NCI-H146 treated with DMSO at 0.1 percent for 48 hours (cell line): Measurements from ENCODE around the gene PLCXD1.

Experiments
- DNase-seq: peaks from one replicate; lab custom pipeline; 2025; ENCODE audit not compliant: unreplicated experiment; lab: John Stamatoyannopoulos, UW

Gene PLCXD1

DNA sequence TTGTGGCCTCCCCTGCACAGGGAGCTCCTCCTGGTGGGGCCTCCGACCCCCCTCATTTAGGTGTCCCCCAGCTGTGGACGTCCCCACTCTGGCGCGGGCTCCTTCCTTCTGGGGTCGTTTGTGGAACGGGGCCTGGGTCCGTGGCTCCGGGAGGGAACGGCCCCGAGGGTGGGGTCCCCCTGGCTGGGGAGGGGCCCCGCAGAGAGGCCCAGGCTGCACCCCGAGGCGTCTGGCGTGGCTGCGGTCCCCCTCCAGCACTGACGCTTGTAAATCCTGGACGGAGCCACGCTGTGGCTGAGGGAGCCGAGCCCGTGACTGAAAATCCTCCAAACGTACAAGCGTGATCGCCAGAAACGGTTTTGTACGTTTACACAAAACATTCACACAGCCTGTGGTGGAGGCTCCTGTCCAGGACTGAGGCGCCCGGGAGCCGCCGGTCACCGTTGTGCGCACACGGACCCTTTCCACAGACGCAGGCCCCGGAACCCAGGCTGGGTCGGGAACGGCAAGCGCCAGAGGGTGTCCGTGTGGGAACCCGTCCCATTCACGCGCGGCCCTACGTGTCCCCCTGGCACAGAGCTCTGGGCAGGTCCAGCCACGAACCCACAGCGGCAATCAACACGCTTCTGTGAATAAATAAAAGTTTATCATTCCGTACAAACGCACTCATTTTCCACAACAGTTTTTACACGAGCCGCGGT, 52.6 kb downstream of the PLCXD1 start:
- no peak for DNase-seq

DNA sequence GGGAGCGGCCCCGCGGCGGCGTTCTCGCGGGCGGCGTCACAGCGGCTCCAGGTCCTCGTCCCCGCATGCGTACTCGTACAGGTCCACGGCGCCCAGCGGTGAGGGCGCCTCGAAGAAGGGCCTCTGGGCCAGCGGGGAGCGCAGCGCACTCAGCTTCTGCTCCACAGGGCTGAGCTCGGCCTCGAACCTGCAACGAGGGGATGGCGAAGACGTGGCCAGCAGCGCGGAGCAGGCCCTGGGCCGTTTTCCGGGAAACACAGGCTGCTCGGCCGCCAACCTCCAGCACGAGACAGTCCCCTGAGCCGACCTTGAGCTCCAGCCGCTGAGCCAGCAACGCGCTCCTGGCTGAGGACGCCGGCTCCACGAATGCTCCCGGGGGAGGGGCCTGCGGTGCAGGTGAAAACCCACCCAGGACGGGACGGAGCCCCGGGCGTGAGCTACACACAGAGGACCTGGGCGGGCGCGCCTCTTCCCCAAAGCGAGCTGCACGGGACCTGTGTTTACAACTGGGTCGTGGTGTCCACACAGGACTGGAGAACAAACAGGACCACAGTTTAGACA, 53.2 kb downstream of the PLCXD1 start:
- no peak for DNase-seq

DNA sequence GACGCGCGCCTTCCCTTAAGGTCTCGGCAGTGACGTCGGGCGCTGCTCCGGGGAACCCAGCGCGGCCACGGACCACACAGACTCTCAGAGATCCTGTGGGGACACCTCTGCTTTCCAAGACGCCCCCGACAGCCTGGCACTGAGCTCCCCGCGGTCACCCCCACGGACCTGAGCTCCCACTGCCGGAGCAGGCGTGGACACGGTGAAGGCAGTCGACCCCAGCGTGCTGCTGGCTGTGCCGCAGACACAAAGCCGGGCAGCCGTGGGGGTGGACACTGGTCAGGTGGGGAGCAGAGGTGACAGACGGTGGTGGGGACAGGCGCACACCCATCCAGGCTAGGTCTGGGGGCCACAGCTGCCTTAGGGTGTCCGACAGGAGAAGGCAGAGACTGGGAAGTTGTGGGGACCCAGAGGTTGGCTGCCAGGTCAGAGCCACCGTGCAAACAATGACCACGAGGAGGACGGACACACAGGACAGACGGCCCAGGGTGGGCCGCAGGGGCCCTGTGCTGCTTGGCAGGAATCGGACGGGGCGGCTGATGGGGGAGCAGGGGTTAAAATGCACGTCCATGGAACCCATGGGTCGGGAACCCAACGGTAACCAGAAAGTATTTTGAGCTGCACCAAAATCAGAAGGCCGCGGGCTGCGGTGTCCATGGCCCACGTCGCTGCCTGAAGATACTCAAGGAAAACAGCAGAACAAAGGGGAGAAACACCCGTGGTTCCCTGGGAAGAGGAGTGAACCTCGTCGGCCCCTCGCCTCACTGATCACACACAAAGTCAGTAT, 54.0 kb downstream of the PLCXD1 start:
- no peak for DNase-seq

DNA sequence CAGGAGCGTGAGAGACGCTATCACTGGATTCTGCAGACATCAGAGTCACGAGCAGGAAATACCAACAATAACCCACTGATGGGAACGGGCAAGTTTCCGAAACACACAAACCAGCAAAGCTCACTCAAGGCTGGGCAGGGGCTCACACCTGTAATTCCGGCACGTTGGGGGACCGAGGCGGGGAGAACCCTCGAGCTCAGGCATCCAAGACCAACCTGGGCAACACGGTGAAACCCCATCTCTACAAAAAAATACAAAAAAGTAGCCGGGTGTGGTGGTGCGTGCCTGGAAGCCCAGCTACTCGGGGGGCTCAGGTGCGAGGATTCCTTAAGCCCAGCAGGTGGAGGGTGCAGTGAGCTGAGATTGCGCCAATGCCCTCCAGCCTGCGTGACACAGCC, 54.6 kb downstream of the PLCXD1 start:
- DNase-seq = no peak

DNA sequence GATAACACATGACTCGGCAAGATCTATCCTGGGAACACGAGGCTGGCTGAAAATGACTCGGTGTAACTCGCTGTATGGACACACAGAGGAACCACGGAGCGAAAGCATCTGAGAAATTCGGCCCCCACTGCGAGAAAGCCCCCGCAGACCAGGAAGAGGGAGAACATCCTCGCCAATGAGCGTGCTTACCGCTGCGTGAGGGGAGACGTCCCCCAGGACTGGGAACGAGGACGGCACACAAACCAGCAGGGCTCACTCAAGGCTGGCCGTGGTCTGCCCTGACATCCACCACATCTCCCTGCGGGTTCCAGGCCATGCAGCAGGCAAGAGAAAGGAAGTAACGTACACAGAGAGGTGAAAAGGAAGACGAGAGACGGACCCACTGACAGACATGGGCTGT, 55.0 kb downstream of the PLCXD1 start:
- no peak for DNase-seq

DNA sequence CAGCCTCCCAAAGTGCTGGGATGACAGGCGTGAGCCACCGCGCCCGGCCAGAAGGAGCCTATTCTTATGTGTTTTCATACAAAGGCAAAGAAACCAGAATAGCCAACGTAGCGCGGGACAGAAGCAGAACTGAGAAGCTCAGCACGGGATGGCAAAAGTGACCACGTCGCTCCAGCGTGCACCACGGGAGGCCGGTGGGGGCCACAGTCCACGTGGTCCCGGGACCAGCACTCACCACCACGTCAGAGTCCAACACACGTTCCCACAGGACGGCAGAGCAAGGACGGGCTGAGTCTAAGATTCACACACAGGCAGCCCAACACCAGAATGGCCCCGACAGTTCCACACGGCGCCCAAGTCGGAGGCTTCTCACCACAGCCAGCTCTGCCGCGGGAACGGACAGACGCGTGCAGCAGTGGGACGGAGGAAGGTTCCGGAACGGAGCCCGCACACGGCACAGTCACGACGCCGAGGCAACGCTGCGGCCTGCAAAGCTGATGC, 56.2 kb downstream of the PLCXD1 start:
- DNase-seq = no peak

DNA sequence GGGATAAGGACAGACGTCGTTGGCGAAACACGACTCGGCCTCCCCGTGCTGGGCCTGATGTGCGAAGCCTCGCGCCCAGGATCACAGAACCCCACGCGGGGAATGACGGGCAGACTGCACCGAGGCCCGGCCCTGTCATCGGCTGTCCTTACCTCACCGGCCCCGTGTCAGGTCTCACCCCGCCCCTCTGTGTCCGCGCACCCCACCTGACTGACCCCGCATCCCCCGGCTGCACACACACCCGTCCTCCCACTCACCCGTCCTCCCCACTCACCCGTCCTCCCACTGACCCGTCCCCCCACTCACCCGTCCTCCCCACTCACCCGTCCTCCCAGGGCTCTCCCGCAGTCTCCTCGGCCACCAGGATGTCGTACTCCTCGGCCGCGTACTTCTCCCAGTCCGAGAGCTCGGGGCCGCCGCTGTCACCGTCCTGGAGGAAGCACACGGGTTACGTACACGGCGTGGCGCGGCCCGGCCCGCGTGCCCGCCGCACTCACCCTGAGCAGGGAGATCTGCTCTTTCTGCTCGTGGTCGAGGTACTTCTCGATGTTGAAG, 57.2 kb downstream of the PLCXD1 start:
- DNase-seq = no peak

DNA sequence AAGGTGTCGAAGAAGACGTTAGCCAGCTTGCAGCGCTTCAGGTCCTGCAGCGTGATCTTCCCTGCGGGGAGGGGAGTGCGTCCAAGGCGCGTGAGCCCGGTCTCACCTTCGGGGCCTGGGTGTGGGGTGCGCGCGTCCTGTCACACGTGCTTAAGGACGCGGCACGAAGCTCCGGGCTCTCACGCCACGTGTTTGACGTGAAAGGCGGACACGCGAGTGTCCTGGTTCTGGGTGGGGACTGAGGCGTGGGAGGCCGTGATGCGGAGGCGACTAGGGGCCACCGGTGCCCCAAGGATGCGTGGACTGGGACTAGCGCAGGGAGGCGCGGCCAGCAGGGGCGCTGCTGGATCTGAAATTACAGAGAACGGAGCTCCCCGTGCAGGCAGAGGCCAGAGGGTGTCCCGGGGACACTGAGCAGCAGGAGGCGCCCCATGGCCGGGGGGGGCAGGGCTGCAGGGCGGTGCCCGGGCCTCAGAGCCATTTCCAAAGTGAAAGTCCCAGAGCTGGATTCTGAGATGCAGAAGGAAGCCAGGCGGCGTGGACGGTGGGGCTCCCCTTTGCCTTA, 57.7 kb downstream of the PLCXD1 start:
- DNase-seq = no peak

DNA sequence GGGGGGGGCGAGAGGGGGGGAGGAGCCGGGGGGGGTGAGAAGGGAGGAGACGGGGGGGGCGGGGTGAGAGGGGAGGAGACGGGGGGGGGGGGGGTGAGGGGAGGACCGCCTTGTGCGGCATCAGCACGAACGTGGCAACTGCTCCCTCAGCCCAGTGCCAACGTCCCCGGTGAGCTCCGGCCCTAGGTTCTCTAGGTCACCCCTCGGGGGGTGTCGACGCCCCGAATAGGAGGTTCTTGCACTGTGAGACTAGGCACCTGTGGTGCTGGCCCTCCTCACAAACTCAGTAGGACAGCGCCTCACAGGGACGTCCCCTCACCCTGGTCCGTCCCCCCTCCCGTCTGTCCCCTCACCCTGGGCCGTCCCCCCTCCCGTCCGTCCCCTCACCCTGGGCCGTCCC, 58.9 kb downstream of the PLCXD1 start:
- no peak for DNase-seq

DNA sequence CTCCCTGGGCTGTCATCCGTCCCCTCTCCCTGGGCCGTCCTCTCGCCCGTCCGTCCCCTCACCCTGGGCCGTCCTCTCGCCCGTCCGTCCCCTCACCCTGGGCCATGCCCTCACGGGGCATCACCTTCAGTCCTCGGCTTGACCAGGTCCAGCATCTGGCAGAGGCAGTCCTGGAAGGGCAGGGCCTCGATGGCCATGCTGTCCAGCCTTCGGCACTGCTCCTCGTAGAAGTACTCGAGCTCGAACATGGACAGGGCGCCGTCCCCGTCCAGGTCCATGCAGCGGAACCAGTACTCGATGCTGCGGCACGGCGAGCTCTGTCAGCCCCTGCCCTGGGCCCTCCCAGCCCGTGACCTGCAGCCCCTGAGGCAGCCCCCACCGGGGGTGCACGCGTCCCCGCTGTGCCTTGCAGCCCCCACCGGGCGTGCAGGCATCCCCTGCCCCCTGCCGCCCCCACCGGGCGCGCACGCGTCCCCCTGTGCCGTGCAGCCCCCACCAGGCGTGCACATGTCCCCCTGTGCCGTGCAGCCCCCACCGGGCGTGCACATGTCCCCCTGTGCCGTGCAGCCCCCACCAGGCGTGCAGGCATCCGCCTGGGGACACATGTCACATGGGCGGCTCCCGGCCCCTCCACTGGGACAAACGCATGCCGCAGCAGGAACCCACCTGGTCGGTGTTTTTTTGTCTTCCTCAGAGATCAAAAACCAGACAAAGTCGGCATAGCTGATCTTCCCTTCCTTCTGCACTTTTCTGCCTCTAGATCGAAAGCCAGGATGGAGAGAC, 59.7 kb downstream of the PLCXD1 start:
- no peak for DNase-seq

DNA sequence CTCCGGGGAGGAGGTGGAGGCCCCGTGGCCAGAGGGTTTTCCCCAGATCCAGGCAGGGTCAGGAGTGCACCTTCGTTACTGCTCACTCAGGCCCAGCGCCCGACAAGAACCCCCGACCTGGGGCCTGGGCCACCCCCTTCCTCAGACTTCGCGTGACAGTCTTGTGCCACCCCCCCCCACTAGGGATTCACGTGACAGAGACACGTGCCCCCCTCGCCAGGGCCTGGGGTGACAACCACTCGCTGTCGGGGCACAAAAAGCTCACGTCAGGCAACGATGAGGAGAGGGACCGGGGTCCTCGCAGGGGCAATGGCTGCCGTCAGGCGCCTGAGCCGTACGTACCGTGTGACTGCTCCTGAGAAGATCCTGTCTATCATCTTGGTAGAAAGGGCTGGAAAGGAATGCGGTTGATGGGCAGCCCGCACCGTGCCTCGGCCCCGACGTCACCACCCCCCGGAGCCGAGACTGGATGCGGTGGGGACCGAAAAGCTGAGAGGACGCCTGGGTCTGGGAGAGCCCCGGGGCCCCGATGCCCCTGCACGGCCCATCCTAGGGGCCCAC, 60.4 kb downstream of the PLCXD1 start:
- no peak for DNase-seq

DNA sequence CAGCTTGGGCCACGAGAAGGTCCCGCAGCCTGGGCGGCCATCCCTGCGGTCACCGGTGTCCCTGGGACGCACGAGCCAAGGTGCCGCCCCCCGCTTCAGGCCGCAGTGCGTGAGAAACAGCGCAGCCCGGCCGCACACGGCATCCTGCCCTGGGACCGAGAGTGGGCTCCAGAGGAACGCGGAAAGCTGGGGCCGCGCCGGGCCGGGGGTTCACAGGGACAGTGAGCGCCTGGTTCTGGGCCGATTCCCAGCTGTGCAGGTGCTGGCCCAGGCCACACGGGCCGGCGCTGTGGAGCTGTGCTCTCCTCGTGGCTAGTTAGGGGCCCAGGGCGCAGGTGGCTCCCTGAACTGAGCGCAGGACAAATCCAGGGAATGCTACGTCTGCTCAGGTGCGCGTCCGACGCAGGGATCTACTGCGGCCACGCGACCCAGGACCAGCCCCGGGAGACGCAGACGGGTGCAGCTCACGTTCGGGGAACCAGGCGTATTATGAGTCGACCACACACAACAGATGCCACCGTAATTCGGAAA, 63.3 kb downstream of the PLCXD1 start:
- DNase-seq = no peak

DNA sequence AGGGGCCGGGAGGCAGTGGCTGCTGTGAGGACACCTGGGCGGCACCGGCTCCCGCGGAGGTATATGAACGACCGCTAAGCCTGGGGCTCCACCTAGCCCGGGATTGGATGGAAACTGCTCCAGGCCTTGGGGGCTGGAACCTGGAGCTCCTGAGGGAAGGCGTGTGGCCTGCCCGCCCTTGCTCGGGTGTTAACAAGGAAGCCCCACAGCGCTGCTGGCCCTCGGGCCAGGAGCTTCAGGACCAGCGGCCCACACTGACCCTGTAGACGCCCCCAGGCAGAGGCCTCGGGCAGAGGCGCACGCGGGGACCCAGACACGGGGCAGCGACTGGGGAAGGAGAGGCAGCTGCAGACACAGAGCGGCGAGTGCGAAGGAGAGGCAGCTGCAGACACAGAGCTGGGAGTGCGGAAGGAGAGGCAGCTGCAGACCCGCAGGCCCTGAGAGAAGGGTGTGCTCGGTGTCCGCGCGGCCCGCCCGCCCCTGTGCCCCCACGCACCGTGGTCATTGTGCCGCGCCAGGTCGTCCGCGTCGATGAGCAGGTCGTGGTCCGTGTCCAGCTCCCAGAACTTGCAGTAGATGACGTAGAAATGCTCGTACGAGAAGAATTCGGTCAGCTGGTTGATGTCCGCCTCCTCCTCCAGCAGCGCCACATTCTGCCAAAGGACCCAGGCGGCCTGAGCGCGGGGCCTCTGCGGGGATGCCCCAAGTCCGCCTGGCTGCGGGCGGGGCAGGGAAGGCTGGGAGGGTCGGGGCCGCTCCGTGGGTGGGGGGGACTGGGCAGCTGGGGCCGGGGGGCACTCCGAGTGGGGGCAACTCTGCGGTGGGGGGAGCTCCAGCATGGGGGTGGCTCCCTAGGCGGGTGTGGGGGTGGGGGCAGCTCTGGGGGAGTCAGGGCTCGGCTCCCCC, 64.1 kb downstream of the PLCXD1 start:
- no peak for DNase-seq

DNA sequence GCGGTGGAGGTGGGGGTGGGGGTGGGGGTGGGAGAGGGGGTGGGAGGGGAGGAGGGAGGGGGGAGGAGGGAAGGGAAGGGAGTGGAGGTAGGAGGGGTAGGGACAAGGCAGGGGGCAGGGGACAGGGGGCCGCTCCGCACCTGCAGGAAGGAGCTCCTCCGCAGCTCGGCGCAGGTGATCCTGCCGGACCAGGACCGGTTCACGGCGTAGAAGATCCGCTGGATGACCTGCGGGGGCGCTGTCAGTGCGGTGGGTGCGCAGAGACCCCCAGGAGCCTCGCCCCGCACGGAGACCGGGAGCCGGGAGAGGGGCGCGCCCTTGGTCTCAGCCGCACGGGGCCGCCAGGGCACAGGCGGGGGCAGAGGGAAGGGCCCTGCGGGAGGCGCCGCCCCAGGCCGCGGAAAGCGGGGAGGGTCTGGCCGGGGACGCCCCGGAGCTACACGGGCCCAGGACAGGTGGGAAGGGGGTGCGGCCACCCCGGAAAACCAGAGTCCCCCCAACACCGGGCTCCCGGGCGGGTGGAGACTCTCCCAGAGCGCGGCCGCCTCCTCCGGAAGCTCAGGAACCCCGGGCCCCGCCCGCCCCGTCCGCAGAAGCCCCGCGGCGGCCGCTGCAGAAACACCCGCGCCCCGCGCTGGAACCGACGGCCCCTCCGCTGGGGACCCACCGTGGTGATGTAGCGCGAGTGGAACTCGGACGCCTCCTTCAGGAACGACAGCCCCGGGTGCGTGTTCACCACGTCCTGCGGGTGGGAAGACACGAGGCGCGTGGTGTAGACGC, 65.0 kb downstream of the PLCXD1 start:
- no peak for DNase-seq

DNA sequence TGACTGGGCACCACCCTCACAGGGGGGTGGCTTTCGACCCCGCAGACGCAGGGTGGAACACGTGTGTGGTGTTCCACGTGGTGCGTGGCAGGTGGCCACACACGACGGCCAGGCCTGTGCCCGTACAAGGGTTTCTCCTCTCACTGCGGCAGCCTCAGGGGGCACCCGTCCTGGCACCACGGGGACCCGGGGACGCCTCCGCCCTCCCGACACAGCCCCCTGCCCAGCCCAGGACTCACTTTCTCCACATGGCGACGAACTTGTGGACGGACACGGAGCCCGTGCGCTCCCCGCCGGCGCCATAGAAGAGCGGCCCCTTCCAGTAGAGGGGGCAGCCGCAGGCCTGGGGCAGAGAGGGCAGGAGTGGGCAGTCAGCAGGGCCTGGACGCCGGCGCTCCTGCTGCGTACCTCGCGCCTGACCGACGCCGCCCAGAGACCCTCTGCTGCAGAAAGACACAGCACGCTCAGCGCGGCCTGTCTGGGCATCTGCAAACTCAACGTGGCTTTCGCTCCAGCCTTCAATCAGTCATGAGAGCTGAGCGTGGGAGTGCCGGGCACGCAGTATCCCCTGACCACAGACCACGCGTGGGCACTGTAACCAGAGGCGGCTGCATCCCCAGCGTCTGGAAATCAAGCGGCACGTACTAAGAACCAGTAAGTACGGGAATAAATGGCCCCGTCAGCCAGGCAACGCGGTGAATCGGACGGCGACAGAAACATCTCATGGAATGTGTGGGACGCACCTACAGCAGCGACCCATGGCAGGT, 66.4 kb downstream of the PLCXD1 start:
- no peak for DNase-seq

DNA sequence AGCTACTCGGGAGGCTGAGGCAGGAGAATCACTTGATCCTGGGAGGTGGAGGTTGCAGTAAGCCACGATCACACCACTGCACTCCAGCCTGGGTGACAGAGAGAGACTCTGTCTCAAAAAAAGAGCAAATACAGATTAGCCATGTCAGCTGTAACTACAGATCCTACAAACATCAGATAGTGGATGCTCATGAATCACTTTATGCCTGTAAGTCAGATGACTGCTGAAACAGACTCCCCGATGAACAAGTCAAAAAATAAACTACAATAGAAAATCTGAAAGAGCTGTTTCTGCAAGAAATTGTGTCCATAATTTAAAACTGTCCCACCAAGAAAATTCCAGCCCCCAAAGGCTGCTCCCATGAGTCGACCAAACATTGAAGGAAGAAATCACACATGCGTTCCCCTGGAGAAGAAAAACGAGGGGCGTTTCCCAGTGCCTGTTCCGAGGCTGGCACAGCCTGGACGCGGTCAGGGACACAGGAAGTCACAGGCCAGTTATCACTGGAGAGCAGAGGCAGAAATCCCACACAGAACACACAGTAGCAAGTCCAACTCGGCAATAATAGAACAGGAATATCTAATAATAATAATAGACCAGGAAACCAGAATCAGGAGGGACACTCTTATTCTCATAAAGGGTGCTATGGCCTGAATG, 67.4 kb downstream of the PLCXD1 start:
- no peak for DNase-seq

DNA sequence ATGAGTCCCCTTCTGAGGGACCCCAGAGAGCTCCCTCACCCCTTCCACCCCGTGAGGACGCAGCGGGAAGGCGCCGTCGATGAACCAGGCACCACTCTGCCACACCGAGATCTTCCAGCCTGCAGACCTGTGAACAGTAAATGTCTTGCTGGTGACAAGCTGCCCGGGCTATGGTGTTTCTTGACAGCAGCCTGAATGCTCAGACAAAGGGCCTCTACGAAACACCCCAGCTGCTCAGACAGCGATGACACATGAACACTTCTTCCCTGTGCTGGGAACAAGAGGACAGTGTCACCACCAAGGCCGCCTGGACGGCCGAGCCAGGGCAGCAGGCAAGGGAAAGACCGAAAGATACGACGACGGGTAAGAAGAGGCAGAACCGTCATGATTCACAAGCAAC, 68.0 kb downstream of the PLCXD1 start:
- DNase-seq = no peak
